ENCODE results near the gene CCNJ.

DNA sequence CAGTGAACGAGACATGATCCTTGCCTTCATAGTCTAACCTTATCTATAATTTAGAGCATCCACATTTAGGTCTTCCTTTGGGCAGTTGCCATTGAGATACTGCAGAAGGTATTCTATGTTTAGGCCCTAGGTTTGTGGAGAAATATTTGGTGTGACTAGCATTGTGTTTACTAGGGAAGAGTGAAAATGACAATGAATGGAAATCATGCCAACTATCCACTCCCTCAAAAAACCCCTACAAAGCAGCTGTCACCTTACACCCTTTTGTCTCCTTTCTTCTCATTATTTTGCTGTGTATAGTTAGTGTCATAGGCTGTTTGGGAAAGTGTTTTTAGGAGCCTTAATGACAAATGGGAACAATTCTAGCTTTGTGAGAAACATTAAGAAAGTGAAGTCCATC is 3.2 kb downstream of the CCNJ start:
- TF ChIP-seq POLR2A (IDR thresholded peaks at IDR 0.05; ENCODE audit: extremely low read depth, insufficient read length) = no peak
- TF ChIP-seq, protein P1, sequence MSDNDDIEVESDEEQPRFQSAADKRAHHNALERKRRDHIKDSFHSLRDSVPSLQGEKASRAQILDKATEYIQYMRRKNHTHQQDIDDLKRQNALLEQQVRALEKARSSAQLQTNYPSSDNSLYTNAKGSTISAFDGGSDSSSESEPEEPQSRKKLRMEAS (IDR thresholded peaks at IDR 0.05; ENCODE audit: low read depth, low read length) = no peak
- TF ChIP-seq, protein P2, sequence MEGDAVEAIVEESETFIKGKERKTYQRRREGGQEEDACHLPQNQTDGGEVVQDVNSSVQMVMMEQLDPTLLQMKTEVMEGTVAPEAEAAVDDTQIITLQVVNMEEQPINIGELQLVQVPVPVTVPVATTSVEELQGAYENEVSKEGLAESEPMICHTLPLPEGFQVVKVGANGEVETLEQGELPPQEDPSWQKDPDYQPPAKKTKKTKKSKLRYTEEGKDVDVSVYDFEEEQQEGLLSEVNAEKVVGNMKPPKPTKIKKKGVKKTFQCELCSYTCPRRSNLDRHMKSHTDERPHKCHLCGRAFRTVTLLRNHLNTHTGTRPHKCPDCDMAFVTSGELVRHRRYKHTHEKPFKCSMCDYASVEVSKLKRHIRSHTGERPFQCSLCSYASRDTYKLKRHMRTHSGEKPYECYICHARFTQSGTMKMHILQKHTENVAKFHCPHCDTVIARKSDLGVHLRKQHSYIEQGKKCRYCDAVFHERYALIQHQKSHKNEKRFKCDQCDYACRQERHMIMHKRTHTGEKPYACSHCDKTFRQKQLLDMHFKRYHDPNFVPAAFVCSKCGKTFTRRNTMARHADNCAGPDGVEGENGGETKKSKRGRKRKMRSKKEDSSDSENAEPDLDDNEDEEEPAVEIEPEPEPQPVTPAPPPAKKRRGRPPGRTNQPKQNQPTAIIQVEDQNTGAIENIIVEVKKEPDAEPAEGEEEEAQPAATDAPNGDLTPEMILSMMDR (IDR thresholded peaks at IDR 0.05; ENCODE audit: low read depth, low read length) = no peak
